HepG2 (cell line): Measurements from ENCODE around the gene FN1. TPM values are rescaled to one million over a fixed set of nuclear protein-coding genes. Genes with fewer than 3 reads are reported as not detected.

ENCODE experiments used
- ATAC-seq: fragments of 200-7000 bp; cut with Tn5 transposase; 3 replicates; pipeline ENCODE4 v1.9.1; 2020; ENCODE audit warnings: mild to moderate bottlenecking, moderate library complexity
- BruUV-seq: library from RNA; stranded (reverse); fragments of 400-500 nt; replicated peaks from 2 replicates; lab custom pipeline; 2021; lab: Mats Ljungman, UMichigan
- CTCF ChIA-PET: fragments of 300-600 bp; formaldehyde crosslinking; extraction: SDS; loops from one replicate; lab custom pipeline; 2021; ENCODE audit warnings: low total read pairs, inconsistent platforms, low intra/inter-chr PET ratio; lab: Yijun Ruan, JAX
- POLR2A ChIA-PET: fragments of 350-600 bp; sonication (Branson Sonifier 250); formaldehyde crosslinking; loops from one replicate; lab custom pipeline; 2020; ENCODE audit warnings: antibody characterized with exemption, inconsistent platforms; lab: Yijun Ruan, JAX
- DNase-seq: peaks from one replicate; pipeline ENCODE4 v3.0.0-alpha.2; 2015; ENCODE audit warnings: low spot score
- FAIRE-seq: peaks from 3 replicates; lab custom pipeline; 2011; peaks lifted over from hg19 to GRCh38; lab: Jason Lieb, UNC
- H2AFZ ChIP-seq: one replicate; pipeline ENCODE4 v1.6.1; 2011; ENCODE audit warnings: low read length, inconsistent platforms
- H3K27ac ChIP-seq: fragments of 300-600 bp; 3 replicates; pipeline ENCODE4 v1.8.0; 2011; ENCODE audit warnings: mixed run types, mild to moderate bottlenecking, mixed read lengths, low read length, inconsistent platforms; ENCODE audit not compliant: insufficient read depth; ENCODE audit errors: extremely low read length
- H3K27me3 ChIP-seq, 2 experiments: fragments of 200-600 bp in 1 of 2; 2 replicates in 1 of 2; 3 replicates in 1 of 2; pipeline versions ENCODE4 v1.6.0 to v1.8.0; 2011; ENCODE audit warnings: low read length in 2 of 2, mild to moderate bottlenecking in 2 of 2, moderate library complexity in 2 of 2, inconsistent platforms in 1 of 2; ENCODE audit not compliant: insufficient read depth in 2 of 2, control insufficient read depth in 1 of 2
- H3K36me3 ChIP-seq, 2 experiments: fragments of 200-600 bp in 1 of 2; replicated peaks in 1 of 2; 2 replicates in 1 of 2; 3 replicates in 1 of 2; pipeline versions ENCODE4 v1.5.1 to v1.8.0; 2011; ENCODE audit warnings: low read length in 2 of 2, inconsistent platforms in 1 of 2; ENCODE audit not compliant: insufficient read depth in 2 of 2, control insufficient read depth in 1 of 2
- H3K4me1 ChIP-seq: 2 replicates; pipeline ENCODE4 v1.5.1; 2012; ENCODE audit warnings: low read length, inconsistent platforms; ENCODE audit not compliant: insufficient read depth
- H3K4me2 ChIP-seq: 2 replicates; pipeline ENCODE4 v1.6.0; 2011; ENCODE audit warnings: low read depth, low read length, inconsistent platforms
- H3K4me3 ChIP-seq, 3 experiments: fragments of 200-600 bp in 1 of 3; sonication (generic), shearing (Covaris generic) in 1 of 3; replicated peaks in 1 of 3; 2 replicates each; pipeline ENCODE4 v1.5.1; 2011 to 2016; ENCODE audit warnings: low read length in 3 of 3, inconsistent platforms in 2 of 3, low read depth in 2 of 3, mild to moderate bottlenecking in 2 of 3, control low read depth in 1 of 3, mixed read lengths in 1 of 3; ENCODE audit not compliant: insufficient read depth in 1 of 3
- H3K79me2 ChIP-seq: one replicate; pipeline ENCODE4 v1.6.1; 2011; ENCODE audit warnings: low read length, inconsistent platforms; ENCODE audit not compliant: insufficient read depth
- H3K9ac ChIP-seq: 2 replicates; pipeline ENCODE4 v1.6.0; 2011; ENCODE audit warnings: mild to moderate bottlenecking, low read depth, low read length, inconsistent platforms; ENCODE audit not compliant: insufficient read depth
- H3K9me3 ChIP-seq: 2 replicates; pipeline ENCODE4 v1.5.1; 2012; ENCODE audit warnings: mild to moderate bottlenecking, low read length
- H4K20me1 ChIP-seq: 2 replicates; pipeline ENCODE4 v1.6.0; 2011; ENCODE audit warnings: inconsistent platforms, mild to moderate bottlenecking, low read length, moderate library complexity; ENCODE audit not compliant: insufficient read depth
- GPBP1L1 ChIP-seq: sonication (generic); formaldehyde crosslinking; IDR thresholded peaks from 2 replicates; pipeline ENCODE4 v1.5.0; 2020; ENCODE audit warnings: mild to moderate bottlenecking, missing genetic modification reagents
- JDP2 ChIP-seq: sonication (generic); formaldehyde crosslinking; IDR thresholded peaks from 2 replicates; pipeline ENCODE4 v1.8.1; 2022; ENCODE audit warnings: missing genetic modification reagents, borderline replicate concordance
- PAF1 ChIP-seq: IDR thresholded peaks from 2 replicates; pipeline ENCODE4 v1.6.1; 2016; ENCODE audit warnings: missing genetic modification reagents, missing compliant biosample characterization
- RBFOX2 ChIP-seq: fragments of 200-400 bp; formaldehyde crosslinking; IDR thresholded peaks from 2 replicates; pipeline ENCODE4 v1.6.1; 2017; ENCODE audit warnings: low read depth, mild to moderate bottlenecking, low read length
- RNF2 ChIP-seq: fragments of 450-650 bp; conservative IDR thresholded peaks from 2 replicates; pipeline ENCODE4 v1.6.1; 2016; ENCODE audit warnings: low read depth
- ZNF30 ChIP-seq: sonication (generic); formaldehyde crosslinking; IDR thresholded peaks from 2 replicates; pipeline ENCODE4 v1.5.0; 2020; ENCODE audit warnings: mild to moderate bottlenecking, missing genetic modification reagents
- ZNF317 ChIP-seq: sonication (generic); formaldehyde crosslinking; IDR thresholded peaks from 2 replicates; pipeline ENCODE4 v1.5.0; 2020; ENCODE audit warnings: mild to moderate bottlenecking, missing genetic modification reagents
- WGBS: methylation state at CpG from one replicate; pipeline ENCODE4 v1.1.6; 2017; ENCODE audit warnings: low lambda C conversion rate; 5-methylcytosine and 5-hydroxymethylcytosine counted together
- in situ Hi-C: cut with HindIII; loops from 2 replicates; pipeline ENCODE4 v1.10.0; 2017; ENCODE audit warnings: low pct_unique_long_range_greater_than_20kb; ENCODE audit not compliant: extremely low pct_ligation_motif_present
- intact Hi-C: fragments of 100-400 bp; cut with micrococcal nuclease; formaldehyde crosslinking; loops from one replicate; pipeline ENCODE4 v1.10.0; 2022; ENCODE audit not compliant: unreplicated experiment
- polyA plus RNA-seq, 8 experiments: library from polyadenylated mRNA; depleted of rRNA in 3 of 8; stranded (reverse) in 7 of 8; unstranded in 1 of 8; fragments of >200 nt; fragmentation: Illumina TruSeq in 4 of 8; extraction: Trizol in 4 of 8; gene quantifications; 2 replicates each; pipeline versions ENCODE4 v1.2.1 to v1.2.3, GENCODE V29; 2011 to 2016; ENCODE audit warnings: low read depth in 4 of 8, missing spikeins in 1 of 8, mixed read lengths in 1 of 8; ENCODE audit not compliant: insufficient read depth in 1 of 8
- total RNA-seq, 5 experiments: library from RNA; depleted of rRNA; stranded (reverse); fragments of >200 nt; fragmentation: Illumina TruSeq; extraction: Trizol; gene quantifications; 2 replicates each; pipeline ENCODE4 v1.2.3, GENCODE V29; 2016; ENCODE audit warnings: low read depth in 1 of 5
- TF ChIP-seq, protein P1 (sequence below): sonication (generic); formaldehyde crosslinking; IDR thresholded peaks from 2 replicates; pipeline ENCODE4 v1.4.0; 2020; ENCODE audit warnings: missing genetic modification reagents

The FN1 gene
- total and polyA plus RNA-seq, 2 of the 13 experiments (the other 11 are each of a cell fraction or from before 2014, with no cell fraction given): 1,847 to 6,471 TPM

- Histone ChIP-seq H4K20me1 (peaks cover 51% of the 10 kb centered on the region), H3K4me2 (peak overlapping the region; percentile 89), H3K27me3 (no peaks in the 10 kb centered on the region; a peak in 1 of 5 replicates), H3K36me3 (peaks cover 28 to 82% of the 10 kb centered on the region in 2 experiments), H3K79me2 (peaks cover 64% of the 10 kb centered on the region), H3K27ac (peak overlapping the region; percentile 19), H2AFZ (no peak overlapping the region), H3K9me3 (no peaks in the 10 kb centered on the region), H3K4me1 (peaks cover 91% of the 10 kb centered on the region), H3K9ac (no peak overlapping the region), H3K4me3 (no peak overlapping the region; a peak in 1 of 6 replicates)
- ChIA-PET POLR2A (interaction anchor here (1.6 to 5.8 kb wide), 2 partner anchors 9 to 100 kb away, joined by 3 to 118 read pairs; no protein-coding TSS in a partner anchor), CTCF (no interaction called here)
- in situ Hi-C loops (no loop called here), intact Hi-C loops (no loop called here)
- FAIRE-seq (no peak), DNase-seq (no peak), ATAC-seq (no peak)
- TF ChIP-seq, protein P1, sequence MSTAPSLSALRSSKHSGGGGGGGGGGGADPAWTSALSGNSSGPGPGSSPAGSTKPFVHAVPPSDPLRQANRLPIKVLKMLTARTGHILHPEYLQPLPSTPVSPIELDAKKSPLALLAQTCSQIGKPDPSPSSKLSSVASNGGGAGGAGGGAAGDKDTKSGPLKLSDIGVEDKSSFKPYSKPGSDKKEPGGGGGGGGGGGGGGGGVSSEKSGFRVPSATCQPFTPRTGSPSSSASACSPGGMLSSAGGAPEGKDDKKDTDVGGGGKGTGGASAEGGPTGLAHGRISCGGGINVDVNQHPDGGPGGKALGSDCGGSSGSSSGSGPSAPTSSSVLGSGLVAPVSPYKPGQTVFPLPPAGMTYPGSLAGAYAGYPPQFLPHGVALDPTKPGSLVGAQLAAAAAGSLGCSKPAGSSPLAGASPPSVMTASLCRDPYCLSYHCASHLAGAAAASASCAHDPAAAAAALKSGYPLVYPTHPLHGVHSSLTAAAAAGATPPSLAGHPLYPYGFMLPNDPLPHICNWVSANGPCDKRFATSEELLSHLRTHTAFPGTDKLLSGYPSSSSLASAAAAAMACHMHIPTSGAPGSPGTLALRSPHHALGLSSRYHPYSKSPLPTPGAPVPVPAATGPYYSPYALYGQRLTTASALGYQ (CRISPR knock-in tag): 0 out of 2 replicates have a peak, but pooled peaks have one; percentile 6
- TF ChIP-seq ZNF30: no peak
- 0 out of 2 replicates have a peak, but pooled peaks have one; percentile 18 for TF ChIP-seq ZNF317
- TF ChIP-seq GPBP1L1 (CRISPR knock-in tag): no peak
- peak; percentile 61 for TF ChIP-seq RBFOX2
- TF ChIP-seq PAF1 (CRISPR knock-in tag): peak; percentile 31; the same call in 1 of the 2 replicates
- TF ChIP-seq RNF2: no peak
- no peak for TF ChIP-seq JDP2 (CRISPR knock-in tag)
- no TSS peak for BruUV-seq
- 97% methylated on average over 1 of the region's 1 CpG for WGBS
Observed at GRCh38 chr2:215429424-215429823, 6.4 kb downstream of the FN1 start.
